Astrocyte of the spinal cord (primary cell): ENCODE results near the gene AHI1.

Experiments used
- DNase-seq: peaks from one replicate; pipeline ENCODE4 v3.0.0; 2011; ENCODE audit warnings: low read depth, low spot score
- H3K4me3 ChIP-seq: 2 replicates; pipeline ENCODE4 v1.5.1; 2011; ENCODE audit warnings: low read depth, mild to moderate bottlenecking, low read length, moderate library complexity
- CTCF ChIP-seq: IDR thresholded peaks from 2 replicates; pipeline ENCODE4 v1.5.1; 2012; ENCODE audit warnings: low read depth, mild to moderate bottlenecking, low read length, inconsistent platforms
- in situ Hi-C: cut with HindIII; loops from 2 replicates; pipeline ENCODE4 v1.10.0; 2017; ENCODE audit warnings: low sequenced_read_pairs

Gene AHI1

GRCh38 chr6:135514706-135515105 lies 17.2 kb upstream of the AHI1 start:
- TF ChIP-seq CTCF, result no peak
- in situ Hi-C loops, result no loop called here
- no peak for DNase-seq
- H3K4me3 ChIP-seq, result no peak overlapping the region

- H3K4me3 ChIP-seq, result no peak overlapping the region
- in situ Hi-C loops, result no loop called here
- peak; percentile 51 for TF ChIP-seq CTCF
- DNase-seq, result peak; percentile 65
Measured at GRCh38 chr6:135506270-135506997, 8.9 kb upstream of the AHI1 start.

GRCh38 chr6:135505648-135506047 lies 8.1 kb upstream of the AHI1 start:
- no peak for DNase-seq

GRCh38 chr6:135505222-135505621 lies 7.7 kb upstream of the AHI1 start:
- DNase-seq, result no peak
- TF ChIP-seq CTCF, result no peak
- no peak overlapping the region for H3K4me3 ChIP-seq
- in situ Hi-C loops, result no loop called here

More at GRCh38 chr6:135505648-135506047, 8.1 kb upstream of the AHI1 start:
- no peak for TF ChIP-seq CTCF
- in situ Hi-C loops, result no loop called here
- no peak overlapping the region for H3K4me3 ChIP-seq

GRCh38 chr6:135504734-135505133 lies 7.2 kb upstream of the AHI1 start:
- no peak for TF ChIP-seq CTCF

GRCh38 chr6:135503703-135504475 lies 6.3 kb upstream of the AHI1 start:
- no peak for DNase-seq
- in situ Hi-C loops, result no loop called here
- H3K4me3 ChIP-seq, result no peak overlapping the region
- no peak for TF ChIP-seq CTCF

More at GRCh38 chr6:135504734-135505133, 7.2 kb upstream of the AHI1 start:
- in situ Hi-C loops, result no loop called here
- H3K4me3 ChIP-seq, result no peak overlapping the region
- no peak for DNase-seq
